Tibial nerve (tissue), 4 donors: ENCODE results near the gene CTAG1B.
"Not testable (repeated sequence)": the region's sequence is repeated elsewhere in the genome, so short reads cannot be mapped to it uniquely, and the experiment has no call there.

Experiments
- CTCF ChIP-seq, 5 experiments: fragments of 200-600 bp in 3 of 5; fragments of 450-650 bp in 2 of 5; sonication (generic) in 3 of 5; IDR thresholded peaks; one replicate each; pipeline ENCODE4 v1.5.1; 2016 to 2019; ENCODE audit warnings: antibody characterized with exemption in 5 of 5, mild to moderate bottlenecking in 3 of 5, moderate library complexity in 2 of 5
- EP300 ChIP-seq, 2 donors: sonication (generic); formaldehyde crosslinking; IDR thresholded peaks; one replicate each; pipeline ENCODE4 v1.6.1; 2017; ENCODE audit warnings: antibody characterized with exemption in 2 of 2, mild to moderate bottlenecking in 1 of 2
- POLR2A ChIP-seq, 2 donors: fragments of 450-650 bp; IDR thresholded peaks; one replicate each; pipeline ENCODE4 v1.6.1; 2017; ENCODE audit warnings: antibody characterized with exemption in 2 of 2, mild to moderate bottlenecking in 2 of 2, moderate library complexity in 2 of 2

DNA sequence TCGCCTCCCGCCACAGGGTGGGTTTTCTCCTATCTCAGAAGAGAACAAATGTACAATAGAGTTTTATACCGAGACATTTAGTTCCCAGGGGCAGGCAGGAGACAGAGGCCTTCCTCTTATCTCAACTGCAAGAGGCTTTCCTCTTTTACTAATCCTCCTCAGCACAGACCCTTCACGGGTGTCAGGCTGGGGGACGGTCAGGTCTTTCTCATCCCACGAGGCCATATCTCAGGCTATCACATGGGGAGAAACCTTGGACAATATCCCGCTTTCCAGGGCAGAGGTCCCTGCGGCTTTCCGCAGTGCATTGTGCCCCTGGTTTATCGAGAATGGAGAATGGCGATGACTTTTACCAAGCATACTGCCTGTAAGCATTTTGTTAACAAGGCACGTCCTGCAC lies 10.3 kb downstream of the CTAG1B start:
- TF ChIP-seq CTCF, POLR2A, EP300 (IDR thresholded peaks at IDR 0.05): not testable (repeated sequence)
